HG03457 (cell line): ENCODE results near the gene VWF.
"Not testable (repeated sequence)": the region's sequence is repeated elsewhere in the genome, so short reads cannot be mapped to it uniquely, and the experiment has no call there.

ENCODE experiments used
- ATAC-seq: cut with Tn5 transposase; IDR thresholded peaks from one replicate; pipeline ENCODE4 v1.9.1; 2021; ENCODE audit warnings: moderate number of reproducible peaks; ENCODE audit not compliant: unreplicated experiment

VWF gene

GRCh38 chr12:6040815-6041214, 83.7 kb downstream of the VWF start:
- ATAC-seq: no peak

- ATAC-seq: no peak
Observed at GRCh38 chr12:6039894-6040601, 84.4 kb downstream of the VWF start.

- ATAC-seq: peak; percentile 57
Observed at GRCh38 chr12:6038160-6038559, 86.3 kb downstream of the VWF start.

DNA sequence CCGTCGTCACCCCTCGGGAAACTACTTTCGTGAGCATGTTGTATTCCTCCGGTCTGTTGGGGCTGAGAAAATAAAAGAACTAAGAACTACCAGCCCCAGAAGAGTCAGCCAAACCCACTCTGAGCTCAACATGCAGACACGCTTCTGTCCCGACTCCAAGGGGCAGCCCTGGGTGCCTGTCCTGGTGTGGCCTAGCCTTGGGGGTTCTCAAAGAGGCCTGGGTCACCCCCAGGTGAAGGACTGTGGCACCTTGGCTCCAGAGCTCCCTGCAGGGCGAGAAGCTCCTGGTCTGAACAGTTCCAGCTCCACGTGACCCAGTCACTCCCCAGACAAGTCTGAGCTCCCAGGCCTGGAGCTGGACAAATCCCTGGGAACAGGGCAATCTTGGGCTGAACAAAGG, 87.0 kb downstream of the VWF start:
- no peak for ATAC-seq

GRCh38 chr12:6036509-6036908, 88.0 kb downstream of the VWF start:
- no peak for ATAC-seq

DNA sequence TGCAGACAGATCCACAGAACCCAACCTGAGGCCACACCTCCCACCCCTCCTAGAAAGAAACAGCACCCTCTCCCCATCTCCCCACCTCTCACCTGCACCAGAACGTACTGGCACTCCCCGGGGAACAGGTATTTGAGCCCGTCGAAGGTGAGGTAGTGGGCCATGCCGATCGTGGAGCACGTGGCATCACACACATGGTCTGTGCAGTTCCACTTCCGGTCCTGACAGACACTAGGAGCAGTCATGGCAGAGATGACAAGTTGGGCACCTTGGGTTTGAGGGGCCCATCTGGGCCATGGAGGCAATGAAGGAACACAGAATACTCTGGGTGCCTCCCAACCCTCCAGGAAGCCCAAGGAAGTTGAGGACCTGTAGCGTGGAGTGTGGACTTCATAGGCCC, 89.9 kb downstream of the VWF start:
- no peak for ATAC-seq

GRCh38 chr12:6033546-6033945, 90.9 kb downstream of the VWF start:
- no peak for ATAC-seq

DNA sequence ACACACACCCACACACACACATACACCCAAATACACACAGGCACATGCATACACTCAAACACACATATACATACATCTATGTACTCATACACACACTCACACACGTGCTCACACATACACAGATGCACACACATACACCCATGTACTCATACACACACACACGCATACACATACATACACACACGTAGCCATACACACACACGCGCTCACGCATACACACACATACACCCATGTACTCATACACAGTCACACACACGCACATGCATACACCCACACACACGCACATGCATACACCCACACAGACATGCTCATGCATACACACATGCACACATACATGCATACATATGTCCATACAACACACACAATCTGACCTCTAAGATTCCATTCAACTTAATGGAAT, 91.7 kb downstream of the VWF start:
- no peak for ATAC-seq

GRCh38 chr12:6031001-6031400, 93.5 kb downstream of the VWF start:
- ATAC-seq: no peak

GRCh38 chr12:6030081-6030480, 94.4 kb downstream of the VWF start:
- no peak for ATAC-seq

GRCh38 chr12:6029401-6029800, 95.1 kb downstream of the VWF start:
- no peak for ATAC-seq

DNA sequence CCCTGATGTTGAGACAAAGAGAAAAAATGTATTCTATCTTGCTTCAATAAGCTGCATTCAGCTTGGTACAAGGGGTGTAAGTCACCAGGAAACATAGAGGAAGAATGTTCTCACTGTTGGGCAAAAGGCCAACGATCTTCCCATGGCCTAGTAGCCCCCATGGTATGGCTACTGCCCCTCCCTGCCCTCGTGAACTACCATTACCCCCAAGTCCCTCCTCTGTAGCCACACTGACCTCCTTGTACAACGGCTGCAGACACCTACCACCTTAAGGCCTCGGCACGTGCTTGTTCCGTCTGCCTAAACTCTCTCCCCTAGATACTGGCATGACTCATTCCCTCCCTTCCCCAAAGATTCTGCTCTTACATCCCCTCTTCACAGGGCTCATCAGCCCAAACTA, 97.5 kb downstream of the VWF start:
- no peak for ATAC-seq

DNA sequence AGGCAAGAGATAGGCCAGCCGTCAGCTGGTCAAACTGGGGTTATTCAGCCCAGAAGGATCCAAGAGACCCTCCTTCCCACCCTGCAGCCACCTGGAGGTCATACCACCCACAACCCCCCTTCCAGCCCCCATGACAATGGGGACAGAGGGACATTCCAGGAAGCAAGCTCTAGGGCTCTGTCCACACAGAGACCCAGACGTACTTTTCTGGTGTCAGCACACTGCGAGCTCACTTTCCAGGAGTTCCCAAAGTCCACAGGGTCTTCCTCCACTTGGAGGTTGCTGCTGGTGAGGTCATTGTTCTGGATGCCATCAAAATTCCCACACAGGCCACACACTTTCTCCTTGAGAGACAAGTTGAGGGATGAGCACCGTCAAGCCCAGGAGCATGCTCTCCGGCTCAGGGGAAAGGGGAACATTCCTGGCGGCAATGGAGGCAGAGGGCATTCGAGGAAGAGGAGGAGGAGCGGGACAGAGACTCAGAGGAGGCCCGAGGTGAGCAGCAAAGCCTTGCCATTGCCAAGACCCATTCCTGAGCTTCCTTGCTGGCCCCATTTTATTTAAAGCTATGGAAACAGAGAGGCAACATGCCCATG, 98.7 kb downstream of the VWF start:
- ATAC-seq: not testable (repeated sequence)

- not testable (repeated sequence) for ATAC-seq
Observed at GRCh38 chr12:6024066-6024465, 100.4 kb downstream of the VWF start.

GRCh38 chr12:6020930-6021329, 103.5 kb downstream of the VWF start:
- ATAC-seq: no peak

- not testable (repeated sequence) for ATAC-seq
Observed at GRCh38 chr12:6020511-6020910, 104.0 kb downstream of the VWF start.

DNA sequence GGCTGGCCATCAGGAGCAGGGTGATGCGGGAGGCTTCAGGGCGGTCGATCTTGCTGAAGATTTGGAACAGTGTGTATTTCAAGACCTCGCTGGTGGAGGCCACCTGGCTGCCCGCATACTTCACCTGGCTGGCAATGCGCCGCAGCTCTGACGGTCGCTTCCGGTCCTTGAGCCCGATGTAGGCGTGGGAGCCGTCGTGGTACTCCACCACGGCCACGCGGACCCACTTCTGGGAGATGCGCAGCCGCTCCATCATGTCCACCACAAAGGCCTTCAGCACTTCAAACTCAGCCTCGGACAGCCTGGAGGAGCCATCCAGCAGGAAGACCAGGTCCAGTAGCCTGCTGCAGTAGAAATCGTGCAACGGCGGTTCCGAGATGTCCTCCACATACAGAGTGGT, 105.2 kb downstream of the VWF start:
- not testable (repeated sequence) for ATAC-seq

- no peak for ATAC-seq
Observed at GRCh38 chr12:6018265-6018664, 106.2 kb downstream of the VWF start.

- no peak for ATAC-seq
Observed at GRCh38 chr12:6016756-6017155, 107.7 kb downstream of the VWF start.

GRCh38 chr12:6016004-6016403, 108.5 kb downstream of the VWF start:
- not testable (repeated sequence) for ATAC-seq

GRCh38 chr12:6015271-6015670, 109.2 kb downstream of the VWF start:
- ATAC-seq: not testable (repeated sequence)

DNA sequence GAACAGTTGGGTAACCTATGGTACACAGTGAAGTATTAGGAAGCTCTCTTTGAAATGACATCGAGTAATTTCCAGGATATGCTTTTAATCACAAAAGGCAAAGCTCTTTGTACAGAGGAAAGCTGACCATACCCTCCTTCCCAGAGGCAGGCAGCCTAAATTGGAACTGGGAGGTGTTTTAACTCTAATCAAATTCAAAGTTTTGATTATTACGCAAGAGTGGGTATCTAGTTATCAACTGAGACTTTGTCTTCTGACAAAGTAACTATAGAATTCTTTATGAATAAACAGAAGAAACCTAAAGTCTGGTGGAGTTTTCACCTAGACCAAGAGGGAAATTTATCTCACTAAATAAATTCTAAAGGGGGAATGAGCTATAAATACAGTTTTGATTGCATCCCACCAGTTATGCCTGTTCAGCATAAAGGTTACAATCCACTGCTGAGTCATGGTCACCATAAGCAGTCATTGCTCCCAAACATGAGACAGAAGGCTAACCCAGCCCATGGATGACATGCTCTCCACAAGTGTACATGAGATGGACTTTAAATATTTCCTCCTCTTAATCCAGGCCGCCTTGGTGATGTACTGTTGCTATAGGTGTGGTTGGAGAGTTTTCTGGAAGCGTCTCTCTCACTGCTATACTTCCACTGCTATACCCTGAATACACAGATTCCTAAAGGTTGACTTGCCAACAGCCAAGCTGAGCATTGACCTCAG, 113.7 kb downstream of the VWF start:
- ATAC-seq: not testable (repeated sequence)
